HK-2 (cell line): Measurements from ENCODE around the gene RFX8.
"Not testable (repeated sequence)": the region's sequence is repeated elsewhere in the genome, so short reads cannot be mapped to it uniquely, and the experiment has no call there.

Experiments
- DNase-seq: peaks from one replicate; pipeline ENCODE4 v3.0.0-alpha.2; 2018; ENCODE audit not compliant: unreplicated experiment

Gene RFX8

GRCh38 chr2:101474731-101475384 lies at the start of gene RFX8:
RFX8 (minus strand) TSS chr2:101475112; CDS start chr2:101466848, 8,264 bp downstream.
- no peak for DNase-seq

GRCh38 chr2:101521487-101521886 lies 46.6 kb upstream of the RFX8 start:
- DNase-seq = no peak

GRCh38 chr2:101520246-101520645 lies 45.3 kb upstream of the RFX8 start:
- DNase-seq = peak; percentile 47

- DNase-seq = peak; percentile 53
Observed at GRCh38 chr2:101518578-101519492, 43.9 kb upstream of the RFX8 start.

GRCh38 chr2:101517758-101518271 lies 42.9 kb upstream of the RFX8 start:
- DNase-seq = peak; percentile 7

- peak; percentile 78 for DNase-seq
Observed at GRCh38 chr2:101516823-101517690, 42.1 kb upstream of the RFX8 start.

- no peak for DNase-seq
Observed at GRCh38 chr2:101516349-101516748, 41.4 kb upstream of the RFX8 start.

GRCh38 chr2:101515477-101515876 lies 40.6 kb upstream of the RFX8 start:
- no peak for DNase-seq

- DNase-seq = no peak
Observed at GRCh38 chr2:101512993-101513392, 38.1 kb upstream of the RFX8 start.

- no peak for DNase-seq
Observed at GRCh38 chr2:101511381-101511780, 36.5 kb upstream of the RFX8 start.

GRCh38 chr2:101509499-101510284 lies 34.8 kb upstream of the RFX8 start:
- DNase-seq = no peak

- DNase-seq = no peak
Observed at GRCh38 chr2:101508636-101509035, 33.7 kb upstream of the RFX8 start.

GRCh38 chr2:101505276-101505675 lies 30.4 kb upstream of the RFX8 start:
- DNase-seq = not testable (repeated sequence)

- not testable (repeated sequence) for DNase-seq
Observed at GRCh38 chr2:101504744-101505143, 29.8 kb upstream of the RFX8 start.

- no peak for DNase-seq
Observed at GRCh38 chr2:101502095-101502494, 27.2 kb upstream of the RFX8 start.

- no peak for DNase-seq
Observed at GRCh38 chr2:101501443-101501842, 26.5 kb upstream of the RFX8 start.

- no peak for DNase-seq
Observed at GRCh38 chr2:101500860-101501259, 25.9 kb upstream of the RFX8 start.

- DNase-seq = no peak
Observed at GRCh38 chr2:101500180-101500579, 25.3 kb upstream of the RFX8 start.

- no peak for DNase-seq
Observed at GRCh38 chr2:101496279-101496678, 21.4 kb upstream of the RFX8 start.

GRCh38 chr2:101492936-101493473 lies 18.1 kb upstream of the RFX8 start:
- DNase-seq = no peak

- no peak for DNase-seq
Observed at GRCh38 chr2:101486994-101487393, 12.1 kb upstream of the RFX8 start.
